ENCODE data around the gene FGF22.
"Not testable (repeated sequence)": the region's sequence is repeated elsewhere in the genome, so short reads cannot be mapped to it uniquely, and the experiment has no call there.

FGF22 gene

DNA sequence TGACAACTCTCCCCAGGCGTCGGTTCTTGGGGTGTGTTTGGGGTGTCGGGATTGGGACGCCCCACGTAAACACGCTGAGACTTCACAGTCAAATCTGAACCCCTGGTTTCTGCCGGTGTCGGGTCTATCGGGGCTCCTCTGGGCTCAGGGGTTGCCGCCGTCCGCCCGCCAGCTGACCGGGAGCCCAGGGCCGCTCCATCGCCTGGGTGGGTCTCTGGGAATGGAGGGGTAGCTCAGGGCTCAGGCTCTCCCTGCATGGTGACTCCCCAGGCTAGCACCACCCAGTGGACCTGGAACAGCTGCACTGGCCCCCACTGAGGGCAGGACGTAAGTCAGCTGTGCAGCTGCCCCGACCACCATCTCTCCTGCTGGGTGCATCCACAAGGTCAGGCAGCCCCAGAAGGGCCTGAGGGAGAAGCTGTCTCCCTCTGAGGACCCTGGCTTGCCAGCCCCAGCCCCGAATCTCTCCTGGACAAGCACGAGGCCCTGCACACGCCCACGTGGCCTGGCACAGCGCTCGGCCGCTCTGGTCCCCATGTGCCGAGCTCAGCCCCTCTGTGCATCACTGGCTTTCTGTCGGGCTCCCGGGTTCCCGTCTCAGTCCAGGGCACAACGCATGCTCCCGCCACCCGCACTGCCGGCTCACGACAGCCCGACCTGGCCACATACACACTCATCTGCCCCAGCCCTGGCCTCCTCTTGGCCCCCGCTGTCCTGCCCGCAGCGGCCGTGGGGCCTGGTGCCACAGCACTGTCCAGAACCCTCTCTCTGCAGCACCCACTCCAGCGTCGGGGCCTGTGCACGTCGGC lies 17.3 kb downstream of the FGF22 start:
- no peak for FAIRE-seq
- no peak for DNase-seq (ENCODE audit: insufficient read length, low spot score)

DNA sequence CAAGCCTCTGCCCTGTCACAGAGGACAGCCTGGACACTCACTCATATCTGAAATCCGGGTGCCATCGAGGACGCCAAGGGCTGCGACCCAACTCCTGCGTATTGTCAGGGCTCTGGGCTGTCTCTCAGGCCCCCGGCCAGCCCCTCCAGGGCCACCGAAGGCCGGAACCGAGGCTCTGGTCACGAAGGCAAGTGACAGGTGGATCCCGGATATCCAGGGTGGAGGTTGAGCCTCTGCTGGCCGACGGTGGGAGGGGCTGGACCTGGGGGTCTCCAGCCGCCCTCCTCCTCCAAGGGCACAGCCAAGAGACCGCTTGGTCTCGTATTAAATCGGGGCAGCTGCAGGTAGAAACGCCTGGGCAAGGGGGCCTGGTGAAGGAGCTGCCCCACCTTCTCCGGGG lies 17.9 kb downstream of the FGF22 start:
- DNase-seq (ENCODE audit: insufficient read length, low spot score) (no peak), FAIRE-seq (no peak)

DNA sequence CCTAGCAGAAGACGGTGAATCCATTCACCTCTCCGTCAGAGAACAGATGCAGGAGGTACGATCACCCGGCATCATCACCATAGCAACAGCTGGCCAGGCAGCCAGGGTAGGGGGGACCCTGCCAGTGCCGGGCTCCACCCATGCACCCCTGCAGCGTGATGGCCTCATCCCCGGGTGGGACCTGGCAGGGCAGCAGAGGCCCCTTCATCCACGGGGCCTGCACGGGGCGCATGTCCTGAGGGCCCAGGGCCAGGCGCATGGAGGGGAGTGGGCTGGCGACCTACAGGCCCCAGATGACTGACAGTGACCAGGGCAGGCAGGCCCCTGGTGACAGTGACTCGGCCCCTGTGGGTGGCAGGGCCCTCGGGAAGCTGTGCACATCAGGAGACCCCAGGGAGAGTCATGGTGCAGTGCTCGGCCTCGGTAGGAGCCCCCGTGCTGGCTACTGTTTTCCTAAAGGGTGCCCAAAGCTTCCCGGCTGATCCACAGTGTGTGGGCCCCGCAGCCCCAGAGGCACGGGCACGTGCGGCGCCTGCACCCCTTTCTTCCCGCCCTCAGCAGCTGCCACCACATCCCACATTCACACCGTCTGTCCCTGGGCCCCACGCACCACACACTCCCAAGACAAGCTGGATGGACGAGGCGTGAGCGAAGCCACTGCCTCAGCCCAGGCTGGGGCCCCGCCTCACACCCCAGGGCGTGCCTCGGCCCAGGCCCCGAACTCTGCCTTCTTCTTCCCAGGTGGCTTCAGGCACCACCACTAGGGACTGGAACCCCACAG lies 18.6 kb downstream of the FGF22 start:
- no peak for DNase-seq (ENCODE audit: insufficient read length, low spot score)
- no peak for FAIRE-seq

DNA sequence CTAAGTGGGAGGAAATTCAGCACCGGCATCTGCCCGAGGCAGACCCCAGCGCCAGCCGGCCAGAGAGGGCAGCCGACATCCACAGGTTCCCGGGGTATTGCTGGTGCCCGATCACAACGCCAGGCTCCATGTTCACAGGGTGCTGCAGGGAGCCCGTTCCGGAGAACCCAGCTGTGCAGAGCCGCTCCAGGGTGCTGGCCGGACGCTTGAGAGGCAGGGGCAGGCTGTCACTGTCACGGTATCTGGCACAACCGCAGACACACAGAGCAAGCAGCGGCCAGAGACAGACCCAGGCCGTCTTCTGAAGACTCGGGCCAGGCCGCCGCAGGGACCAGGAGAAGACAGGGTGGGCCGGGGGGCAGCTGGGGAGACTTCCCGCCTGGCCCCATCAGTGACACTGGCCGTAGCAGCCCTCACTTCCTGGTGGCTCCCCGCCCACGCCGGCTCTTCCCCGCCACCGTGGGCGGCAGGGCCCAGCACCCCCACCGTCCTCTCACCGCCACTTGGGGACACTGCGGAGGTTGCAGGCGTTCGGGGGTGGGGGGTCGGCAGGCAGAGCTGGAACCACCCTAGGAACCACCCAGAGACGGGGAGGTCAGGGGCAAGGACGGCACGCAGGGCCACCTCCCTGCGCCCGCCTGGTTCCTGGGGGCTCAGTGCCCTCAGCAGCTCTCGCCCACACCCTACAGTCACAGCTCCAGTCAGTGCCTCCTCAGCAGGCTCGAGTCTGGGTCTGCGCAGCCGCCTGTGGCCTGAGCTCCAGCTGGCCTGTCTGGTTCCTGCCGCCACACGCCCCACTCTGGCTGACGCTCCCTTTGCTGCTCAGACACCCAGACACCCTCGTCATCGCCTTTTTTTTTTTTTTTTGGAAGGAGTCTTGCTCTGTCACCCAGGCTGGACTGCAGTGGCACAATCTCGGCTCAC lies 19.5 kb downstream of the FGF22 start:
- no peak for FAIRE-seq
- no peak for DNase-seq (ENCODE audit: insufficient read length, low spot score)

DNA sequence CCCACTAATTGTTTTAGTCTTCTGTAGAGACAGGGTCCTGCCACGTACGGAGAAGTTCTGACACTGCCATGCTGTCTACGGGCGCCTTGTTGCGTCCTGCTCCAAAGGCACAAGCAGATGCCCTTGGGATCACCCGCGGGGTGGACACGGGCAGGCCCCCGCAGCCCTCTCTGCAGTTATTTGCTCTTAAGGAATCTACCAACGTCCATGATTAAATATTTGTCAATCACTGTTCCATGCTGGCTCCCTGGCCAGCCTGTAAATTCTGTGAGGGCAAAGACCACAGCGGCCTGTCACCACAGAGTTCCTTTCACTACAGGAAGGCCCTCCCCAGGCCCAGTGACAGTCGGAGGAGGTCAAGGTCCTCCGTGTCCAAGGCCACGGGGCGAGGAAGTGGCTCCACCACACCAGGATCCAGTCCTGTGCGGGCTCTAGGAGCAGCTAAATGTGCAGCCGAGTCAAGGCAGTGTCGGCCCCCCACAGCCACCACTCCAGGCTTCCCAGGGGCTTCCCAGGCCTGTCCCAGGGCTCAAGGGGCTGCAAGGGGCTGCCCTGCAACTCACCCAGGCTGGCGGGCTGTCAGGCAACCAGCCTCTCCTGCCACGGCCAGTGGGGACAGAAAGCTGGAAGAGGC lies 21.2 kb downstream of the FGF22 start:
- DNase-seq (ENCODE audit: insufficient read length, low spot score) (no peak), FAIRE-seq (peak; percentile 87)

DNA sequence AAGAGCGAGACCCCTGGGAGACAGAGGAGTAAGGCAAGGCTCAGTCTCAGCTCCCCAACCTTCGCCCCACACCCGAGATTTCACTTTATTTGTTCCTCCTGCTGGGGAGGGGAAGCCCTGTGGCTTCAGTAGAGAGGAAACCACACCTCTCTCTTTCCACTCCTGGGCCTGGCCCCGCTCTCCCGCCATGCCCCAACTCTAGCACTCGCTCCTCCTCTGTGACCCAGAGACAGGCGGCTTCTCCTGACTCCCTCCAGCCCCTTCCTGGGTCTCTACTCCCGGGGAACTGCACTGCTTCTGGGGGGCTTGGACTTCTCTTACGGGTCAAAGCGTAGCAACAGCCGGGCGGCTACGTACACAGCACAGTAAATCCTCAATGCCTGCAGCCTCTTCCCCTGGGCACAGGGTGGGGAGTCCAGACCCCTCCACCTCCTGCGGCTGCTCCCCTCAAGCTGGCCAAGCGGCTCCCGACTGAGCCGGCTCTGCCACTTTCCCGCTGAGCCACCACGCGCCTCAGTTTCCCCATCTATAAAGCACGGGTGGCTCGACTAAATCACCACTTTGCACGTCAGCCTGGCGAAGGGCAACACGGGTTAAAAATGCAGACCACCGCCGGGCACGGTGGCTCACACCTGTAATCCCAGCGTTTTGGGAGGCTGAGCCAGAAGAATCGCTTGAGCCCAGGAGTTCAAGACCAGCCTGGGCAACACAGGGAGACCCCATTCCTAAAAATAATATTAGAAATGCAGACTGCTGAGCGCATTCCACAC lies 21.9 kb downstream of the FGF22 start:
- peak; percentile 89 for FAIRE-seq
- peak; percentile 95 for DNase-seq (ENCODE audit: insufficient read length, low spot score)

DNA sequence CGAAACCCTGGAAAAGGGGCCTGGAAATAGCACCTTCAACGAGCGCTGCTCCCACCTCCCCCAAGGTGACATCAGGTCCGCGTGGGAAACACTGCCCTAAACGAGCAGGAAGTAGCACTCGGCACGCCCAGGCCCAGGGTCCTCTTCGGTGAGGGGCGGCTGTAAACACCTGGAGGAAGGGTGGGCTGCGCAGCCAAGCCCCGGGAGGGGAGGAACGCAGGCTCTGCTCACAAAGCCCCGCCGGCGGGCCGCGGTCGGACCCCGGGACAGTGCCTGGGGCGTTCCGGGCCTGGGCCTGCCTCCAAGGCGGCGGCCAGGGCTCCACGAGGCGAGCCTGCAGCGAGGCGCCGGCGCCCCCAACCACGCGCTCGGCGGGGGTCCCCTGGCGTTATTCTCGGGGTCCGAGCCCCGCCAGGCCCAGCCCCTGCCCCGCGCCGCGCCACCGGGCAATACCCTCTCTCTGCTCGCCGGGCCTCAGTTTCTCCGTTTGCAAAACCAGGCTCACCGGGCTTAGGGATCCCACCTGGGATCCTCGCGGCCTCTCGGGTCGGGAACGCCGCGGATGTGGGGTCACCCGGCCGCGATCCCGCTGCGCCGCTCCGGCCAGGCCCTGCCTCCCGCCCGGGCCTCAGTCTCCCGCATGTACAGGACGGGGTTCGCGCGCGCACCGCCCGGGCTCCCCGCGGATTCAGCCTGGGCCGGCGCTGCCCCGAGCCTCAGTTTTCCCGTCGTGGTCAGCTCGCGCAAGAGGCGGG lies 22.7 kb downstream of the FGF22 start:
- FAIRE-seq (peak; percentile 88), DNase-seq (ENCODE audit: insufficient read length, low spot score) (peak; percentile 79)

DNA sequence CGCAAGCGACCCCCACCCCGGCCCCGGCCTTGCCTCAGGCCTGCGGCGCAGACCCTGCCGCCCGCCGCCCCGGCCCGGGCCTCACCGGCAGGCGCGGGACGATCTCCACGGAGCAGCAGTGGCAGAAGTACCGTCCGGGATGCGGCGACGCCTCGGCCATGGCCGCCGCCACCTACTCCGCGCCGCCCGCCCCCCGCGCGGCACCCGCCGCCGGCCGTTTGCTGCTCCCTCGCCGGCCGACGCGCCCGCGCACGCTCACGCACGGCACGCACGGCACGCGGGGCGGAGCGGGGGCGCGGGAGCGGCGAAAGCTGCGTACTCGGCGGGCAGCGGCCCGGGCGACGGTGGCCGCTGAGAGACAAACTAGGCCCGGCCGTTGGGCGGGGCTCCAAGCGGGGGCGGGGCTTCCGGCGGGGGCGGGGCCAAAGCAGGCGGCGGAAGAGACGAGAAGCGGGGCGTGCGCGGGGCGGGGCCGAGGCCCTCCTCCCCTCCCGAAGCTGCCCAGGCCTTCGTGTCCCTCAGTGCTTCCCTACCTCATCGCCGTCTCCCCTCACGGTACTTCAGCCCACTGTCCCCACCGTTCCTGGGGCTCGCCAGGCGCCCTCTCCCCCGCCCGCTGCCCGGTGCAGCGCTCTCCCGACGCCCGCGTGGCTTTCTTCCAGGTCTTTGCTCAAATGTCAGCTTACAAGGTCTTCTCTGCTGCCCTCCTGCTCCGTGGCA lies 23.4 kb downstream of the FGF22 start, which contains the start of gene RNF126:
RNF126 (minus strand) TSS at position 253 of the 720 bp plus-strand sequence; CDS start at position 160, 93 bp downstream.
- peak; percentile 95 for DNase-seq (ENCODE audit: insufficient read length, low spot score)
- FAIRE-seq = peak; percentile 61

DNA sequence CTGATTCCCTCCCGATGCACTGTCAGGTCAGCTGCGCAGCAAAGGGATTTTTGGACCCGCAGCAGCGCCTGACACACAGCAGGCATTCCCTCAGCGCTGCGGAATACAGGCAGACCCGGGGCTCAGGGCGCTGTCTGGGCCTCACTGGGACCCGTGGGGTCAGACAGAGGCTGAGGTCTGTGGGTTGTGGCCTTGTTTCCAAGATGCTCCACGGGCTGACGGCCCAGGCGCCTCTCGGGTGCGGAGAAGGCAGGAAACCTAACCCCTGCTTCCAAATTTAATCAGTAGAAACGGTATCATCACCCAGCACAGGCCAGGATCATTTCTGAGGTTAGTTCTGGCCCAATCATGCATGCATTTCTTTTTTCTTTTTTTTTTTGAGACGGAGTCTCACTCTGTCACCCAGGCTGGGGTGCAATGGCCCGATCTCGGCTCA lies 24.0 kb downstream of the FGF22 start:
- no peak for DNase-seq (ENCODE audit: insufficient read length, low spot score)
- no peak for FAIRE-seq

DNA sequence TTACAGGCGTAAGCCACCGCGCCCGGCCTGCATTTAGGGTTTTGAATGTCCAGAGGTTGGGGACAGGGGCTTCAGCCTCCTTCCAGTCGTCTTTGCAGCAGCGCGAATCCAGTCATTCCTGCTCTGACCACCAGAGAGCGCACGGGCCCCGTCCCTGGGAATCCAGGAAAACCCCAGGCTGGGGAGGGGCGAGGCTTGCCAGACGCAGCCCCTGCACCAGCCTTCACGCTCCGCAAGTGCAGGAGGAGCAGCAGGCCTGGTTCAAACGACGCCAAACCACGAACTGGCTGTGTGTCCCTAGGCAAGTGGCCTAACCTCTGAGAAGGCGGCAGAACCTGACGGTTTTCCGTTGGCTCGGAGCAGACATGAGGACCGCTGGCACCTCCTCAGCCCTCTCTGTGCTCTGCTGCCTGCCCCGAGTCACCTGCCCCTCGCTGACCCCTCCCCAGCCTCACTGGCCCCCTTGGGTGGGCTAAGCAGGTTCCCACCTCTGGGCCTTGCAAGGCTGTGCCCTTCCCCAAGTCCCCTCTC lies 25.3 kb downstream of the FGF22 start:
- peak; percentile 91 for DNase-seq (ENCODE audit: insufficient read length, low spot score)

DNA sequence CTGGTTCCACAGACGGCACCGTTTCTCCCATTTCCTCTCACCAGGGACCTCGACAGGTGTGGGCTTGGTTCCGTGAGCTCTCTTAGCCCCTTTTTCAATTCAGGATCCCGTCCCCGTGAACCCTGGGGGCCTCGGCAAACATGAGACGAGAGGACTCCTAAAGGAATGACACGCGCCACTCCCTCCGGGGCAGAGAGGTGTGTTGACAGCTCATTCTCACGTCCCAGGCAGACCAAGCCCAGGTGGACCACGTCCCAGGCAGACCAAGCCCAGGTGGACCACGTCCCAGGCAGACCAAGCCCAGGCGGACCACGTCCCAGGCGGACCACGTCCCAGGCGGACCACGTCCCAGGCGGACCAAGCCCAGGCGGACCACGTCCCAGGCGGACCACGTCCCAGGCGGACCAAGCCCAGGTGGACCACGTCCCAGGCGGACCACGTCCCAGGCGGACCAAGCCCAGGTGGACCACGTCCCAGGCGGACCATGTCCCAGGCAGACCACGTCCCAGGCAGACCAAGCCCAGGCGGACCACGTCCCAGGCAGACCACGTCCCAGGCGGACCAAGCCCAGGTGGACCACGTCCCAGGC lies 27.4 kb downstream of the FGF22 start:
- not testable (repeated sequence) for DNase-seq (ENCODE audit: insufficient read length, low spot score); FAIRE-seq

More for the DNA sequence above, 25.3 kb downstream of the FGF22 start:
- FAIRE-seq = peak; percentile 68

DNA sequence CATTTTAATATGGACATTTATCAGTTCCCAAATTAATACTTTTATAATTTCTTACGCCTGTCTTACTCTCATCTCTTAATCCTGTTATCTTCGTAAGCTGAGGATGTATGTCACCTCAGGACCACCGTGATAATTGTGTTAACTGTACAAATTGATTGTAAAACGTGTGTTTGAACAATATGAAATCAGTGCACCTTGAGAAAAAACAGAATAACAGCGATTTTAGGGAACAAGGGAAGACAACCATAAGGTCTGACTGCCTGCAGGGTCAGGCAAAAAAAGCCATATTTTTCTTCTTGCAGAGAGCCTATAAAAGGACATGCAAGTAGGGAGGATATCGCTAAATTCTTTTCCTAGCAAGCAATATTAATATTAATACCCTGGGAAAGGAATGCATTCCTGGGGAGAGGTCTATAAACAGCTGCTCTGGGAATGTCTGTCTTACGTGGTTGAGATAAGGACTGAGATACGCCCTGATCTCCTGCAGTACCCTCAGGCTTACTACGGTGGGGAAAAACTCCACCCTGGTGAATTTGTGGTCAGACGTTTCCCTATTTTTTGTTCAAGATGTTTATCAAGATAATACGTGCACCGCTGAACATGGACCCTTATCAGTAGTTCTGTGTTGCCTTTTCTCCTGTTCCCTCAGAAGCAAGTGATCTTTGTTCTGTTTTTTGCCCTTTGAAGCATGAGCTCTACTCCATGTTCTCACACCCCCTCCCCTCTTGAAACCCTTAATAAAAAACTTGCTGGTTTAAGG lies 29.2 kb downstream of the FGF22 start:
- FAIRE-seq; DNase-seq (ENCODE audit: insufficient read length, low spot score): not testable (repeated sequence)

DNA sequence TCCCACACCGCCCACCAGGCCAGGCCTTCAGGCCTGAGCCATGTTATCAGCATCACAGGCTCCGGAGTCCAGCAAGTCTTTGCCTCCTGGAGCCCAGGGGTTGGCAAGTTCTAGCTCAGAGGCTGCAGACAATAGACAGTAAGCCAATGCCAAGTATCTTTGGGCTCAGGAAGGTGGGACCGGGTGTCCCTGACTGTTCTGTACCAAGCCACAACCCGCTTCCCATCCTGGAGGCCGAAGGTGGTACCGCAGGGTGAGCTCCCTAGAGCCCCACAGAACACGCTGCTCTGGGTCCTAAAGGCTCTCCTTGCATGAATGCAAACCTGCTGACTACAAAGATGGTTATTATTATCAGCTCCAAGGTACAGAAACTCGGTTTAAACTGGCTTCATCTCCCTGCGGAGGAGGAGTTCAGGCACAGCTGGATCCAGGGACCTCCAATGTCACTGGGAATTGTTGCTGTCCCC lies 31.0 kb downstream of the FGF22 start:
- no peak for DNase-seq (ENCODE audit: insufficient read length, low spot score)

DNA sequence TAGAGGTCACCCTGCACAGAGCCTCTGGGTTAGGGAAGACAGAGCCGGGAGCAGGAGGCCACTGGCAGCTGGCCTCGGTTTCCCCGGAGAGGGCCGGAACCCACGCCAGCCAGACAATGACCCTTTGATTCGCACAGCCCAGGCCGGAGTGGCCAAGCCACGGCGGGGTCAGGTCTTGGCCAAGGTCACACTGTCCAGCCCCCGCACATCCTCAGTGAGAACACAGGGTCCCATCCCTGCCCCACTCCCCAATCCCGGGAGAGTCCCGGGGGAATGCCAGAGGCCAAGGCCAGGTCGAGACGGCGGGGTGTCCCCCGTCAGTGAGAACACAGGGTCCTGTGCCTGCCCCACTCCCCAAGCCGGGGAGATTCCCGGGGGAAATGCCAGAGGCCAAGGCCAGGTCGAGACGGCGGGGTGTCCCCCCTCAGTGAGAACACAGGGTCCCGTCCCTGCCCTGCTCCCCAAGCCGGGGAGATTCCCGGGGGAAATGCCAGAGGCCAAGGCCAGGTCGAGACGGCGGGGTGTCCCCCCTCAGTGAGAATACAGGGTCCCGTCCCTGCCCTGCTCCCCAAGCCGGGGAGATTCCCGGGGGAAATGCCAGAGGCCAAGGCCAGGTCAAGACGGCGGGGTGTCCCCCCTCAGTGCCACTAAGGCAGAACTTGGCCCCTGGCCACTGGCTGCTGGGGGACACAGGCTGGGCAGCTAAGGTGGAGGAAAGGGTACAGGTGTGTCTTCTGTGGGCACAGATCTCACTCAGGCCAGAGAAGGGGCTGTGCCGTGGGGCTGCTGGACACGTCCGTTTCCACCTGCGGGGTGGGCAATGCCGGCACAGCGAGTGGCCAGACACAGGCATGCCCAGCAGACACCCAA lies 34.8 kb downstream of the FGF22 start:
- no peak for DNase-seq (ENCODE audit: insufficient read length, low spot score)
- no peak for FAIRE-seq

More for the DNA sequence above, 31.0 kb downstream of the FGF22 start:
- no peak for FAIRE-seq

DNA sequence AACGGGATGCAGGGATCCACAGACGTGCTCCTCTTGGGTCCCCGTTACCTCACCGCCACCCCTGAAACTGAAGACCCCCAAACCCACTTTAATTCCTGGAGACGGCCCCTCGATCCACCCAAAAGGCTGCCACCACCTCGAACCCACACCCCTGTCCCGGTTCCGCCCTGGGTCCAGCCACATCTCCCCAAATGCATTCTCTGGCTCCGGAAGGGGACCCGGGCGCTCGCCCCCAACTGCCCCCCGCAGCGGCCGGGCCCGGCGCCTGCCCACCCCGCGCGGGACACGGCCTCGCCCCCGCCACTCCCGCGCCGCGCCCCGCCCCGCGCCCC lies 36.3 kb downstream of the FGF22 start:
- DNase-seq (ENCODE audit: insufficient read length, low spot score) (no peak), FAIRE-seq (no peak)

Measured in GM19239 (cell line).